OCI-LY7 (cell line): Measurements from ENCODE around the gene TMEM158. TPM values are rescaled to one million over a fixed set of nuclear protein-coding genes. Genes with fewer than 3 reads are reported as not detected.

Source experiments
- BruUV-seq: library from RNA; stranded (reverse); fragments of 400-500 nt; replicated peaks from 2 replicates; lab custom pipeline; 2021; lab: Mats Ljungman, UMichigan
- CTCF ChIA-PET: fragments of 300-600 bp; sonication (Branson Sonifier 250); formaldehyde crosslinking; loops from one replicate; lab custom pipeline; 2022; ENCODE audit warnings: antibody characterized with exemption; ENCODE audit not compliant: unreplicated experiment; lab: Charles Lee
- POLR2A ChIA-PET: fragments of 300-600 bp; sonication (Branson Sonifier 250); formaldehyde crosslinking; loops from one replicate; lab custom pipeline; 2022; ENCODE audit warnings: antibody characterized with exemption; lab: Charles Lee
- DNase-seq: peaks from one replicate; pipeline ENCODE4 v3.0.0-alpha.2; 2015; ENCODE audit warnings: low spot score
- H2AFZ ChIP-seq: fragments of 200-600 bp; sonication (generic), shearing (Covaris generic); 2 replicates; pipeline ENCODE4 v1.6.1; 2014; ENCODE audit warnings: mild to moderate bottlenecking, antibody characterized with exemption, low read length, moderate library complexity
- H3K27ac ChIP-seq: fragments of 200-600 bp; sonication (generic); 2 replicates; pipeline ENCODE4 v1.5.1; 2014; ENCODE audit warnings: mixed run types, low read depth, mild to moderate bottlenecking, moderate library complexity, low read length, inconsistent platforms; ENCODE audit not compliant: poor library complexity, severe bottlenecking
- H3K36me3 ChIP-seq: fragments of 200-600 bp; sonication (generic); 2 replicates; pipeline ENCODE4 v1.6.1; 2014; ENCODE audit warnings: mild to moderate bottlenecking, antibody characterized with exemption, low read length, moderate library complexity, mixed read lengths; ENCODE audit not compliant: insufficient read depth
- H3K4me1 ChIP-seq: fragments of 200-600 bp; sonication (generic); 2 replicates; pipeline ENCODE4 v1.5.1; 2014; ENCODE audit warnings: mild to moderate bottlenecking, low read length; ENCODE audit not compliant: insufficient read depth, poor library complexity, severe bottlenecking
- H3K4me2 ChIP-seq: fragments of 200-600 bp; sonication (generic); 2 replicates; pipeline ENCODE4 v1.6.1; 2014; ENCODE audit warnings: mild to moderate bottlenecking, low read length
- H3K4me3 ChIP-seq: fragments of 200-600 bp; sonication (generic); 2 replicates; pipeline ENCODE4 v1.5.1; 2014; ENCODE audit warnings: mild to moderate bottlenecking, low read depth, low read length; ENCODE audit not compliant: poor library complexity, severe bottlenecking
- H3K79me2 ChIP-seq: fragments of 200-600 bp; sonication (generic); 2 replicates; pipeline ENCODE4 v1.6.1; 2016; ENCODE audit warnings: low read depth, mild to moderate bottlenecking, low read length, moderate library complexity, mixed read lengths; ENCODE audit not compliant: insufficient read depth
- H3K9me2 ChIP-seq: fragments of 200-600 bp; sonication (generic); 2 replicates; pipeline ENCODE4 v1.6.1; 2016; ENCODE audit warnings: mild to moderate bottlenecking, low read length, mixed read lengths; ENCODE audit not compliant: insufficient read depth
- H3K9me3 ChIP-seq: fragments of 200-600 bp; sonication (generic); 2 replicates; pipeline ENCODE4 v1.6.1; 2014; ENCODE audit warnings: mild to moderate bottlenecking, mixed run types, low read length, mixed read lengths
- H4K20me1 ChIP-seq: fragments of 200-600 bp; sonication (generic); 2 replicates; pipeline ENCODE4 v1.6.1; 2014; ENCODE audit warnings: mild to moderate bottlenecking, antibody characterized with exemption, low read length, moderate library complexity, mixed read lengths; ENCODE audit not compliant: insufficient read depth
- CTCF ChIP-seq: fragments of 200-600 bp; sonication (generic); conservative IDR thresholded peaks from 2 replicates; pipeline ENCODE4 v1.5.1; 2014; ENCODE audit warnings: mild to moderate bottlenecking, antibody characterized with exemption, low read length, moderate library complexity, mixed read lengths
- EZH2phosphoT487 ChIP-seq: fragments of 200-600 bp; sonication (generic); IDR thresholded peaks from 2 replicates; pipeline ENCODE4 v1.6.1; 2018; ENCODE audit warnings: low read depth, borderline replicate concordance, mild to moderate bottlenecking, mixed run types, antibody characterized with exemption, low read length, moderate library complexity, mixed read lengths
- intact Hi-C: fragments of 100-400 bp; cut with micrococcal nuclease; formaldehyde crosslinking; loops from one replicate; pipeline ENCODE4 v1.10.0; 2022; ENCODE audit not compliant: unreplicated experiment
- total RNA-seq, 2 experiments: library from RNA; depleted of rRNA in 1 of 2; stranded (reverse); fragments of >200 nt in 1 of 2; shearing (Covaris generic) in 1 of 2; gene quantifications; 2 replicates each; pipeline ENCODE4 v1.2.3, GENCODE V29; 2014 to 2022

The TMEM158 gene
- total RNA-seq, 2 experiments from 2014 or later = not detected

GRCh38 chr3:45240292-45240691 is 14.2 kb upstream of the TMEM158 start:
- Histone ChIP-seq H3K27ac (no peak overlapping the region), H3K4me2 (no peak overlapping the region), H4K20me1 (no peaks in the 10 kb centered on the region), H3K4me1 (no peaks in the 10 kb centered on the region), H3K36me3 (no peaks in the 10 kb centered on the region), H3K9me3 (no peaks in the 10 kb centered on the region), H2AFZ (no peak overlapping the region), H3K4me3 (no peak overlapping the region), H3K79me2 (no peaks in the 10 kb centered on the region), H3K9me2 (no peaks in the 10 kb centered on the region)
- no TSS peak for BruUV-seq
- no peak for DNase-seq
- ChIA-PET POLR2A (no interaction called here), CTCF (no interaction called here)
- TF ChIP-seq CTCF (no peak), EZH2phosphoT487 (no peak)
- intact Hi-C loops = no loop called here

GRCh38 chr3:45239254-45239653 is 13.2 kb upstream of the TMEM158 start:
- Histone ChIP-seq H3K4me2 (no peak overlapping the region), H2AFZ (no peak overlapping the region), H3K79me2 (no peaks in the 10 kb centered on the region), H3K4me1 (no peaks in the 10 kb centered on the region), H3K27ac (no peak overlapping the region), H3K9me3 (no peaks in the 10 kb centered on the region), H3K36me3 (no peaks in the 10 kb centered on the region), H4K20me1 (no peaks in the 10 kb centered on the region), H3K4me3 (no peak overlapping the region), H3K9me2 (no peaks in the 10 kb centered on the region)
- intact Hi-C loops = no loop called here
- TF ChIP-seq CTCF (no peak), EZH2phosphoT487 (no peak)
- CTCF ChIA-PET = no interaction called here
- no peak for DNase-seq
- BruUV-seq = no TSS peak
- POLR2A ChIA-PET = interaction anchor here (0.6 kb wide), 1 partner anchor 530 kb away, joined by 6 read pairs; no protein-coding TSS in a partner anchor

- Histone ChIP-seq H3K4me1 (no peaks in the 10 kb centered on the region), H4K20me1 (no peaks in the 10 kb centered on the region), H3K9me3 (no peaks in the 10 kb centered on the region), H3K4me3 (no peak overlapping the region), H2AFZ (no peak overlapping the region), H3K79me2 (no peaks in the 10 kb centered on the region), H3K4me2 (no peak overlapping the region), H3K9me2 (no peaks in the 10 kb centered on the region), H3K27ac (no peak overlapping the region), H3K36me3 (no peaks in the 10 kb centered on the region)
- intact Hi-C loops = no loop called here
- ChIA-PET CTCF (no interaction called here), POLR2A (no interaction called here)
- peak; percentile 7 for DNase-seq
- BruUV-seq = no TSS peak
- TF ChIP-seq CTCF = no peak
- no peak for TF ChIP-seq EZH2phosphoT487
These were observed 10.9 kb upstream of the TMEM158 start for GRCh38 chr3:45236964-45237363.
